SK-N-SH (cell line): ENCODE measurements around the gene GNG11. TPM values are rescaled to one million over a fixed set of nuclear protein-coding genes. Genes with fewer than 3 reads are reported as not detected.
A peak's percentile ranks its signal among the peaks of the same experiment; 100 is the strongest.
"Not testable (repeated sequence)": the region's sequence is repeated elsewhere in the genome, so short reads cannot be mapped to it uniquely, and the experiment has no call there.

Experiments used
- CTCF ChIA-PET: fragments of 300-600, 350-600 bp; formaldehyde crosslinking; extraction: SDS; loops from one replicate; lab custom pipeline; 2021; lab: Yijun Ruan, JAX
- POLR2A ChIA-PET: fragments of 350-600 bp; sonication (Branson Sonifier 250); formaldehyde crosslinking; extraction: SDS; loops from one replicate; lab custom pipeline; 2020; ENCODE audit warnings: antibody characterized with exemption, inconsistent platforms; lab: Yijun Ruan, JAX
- DNase-seq: peaks from one replicate; pipeline ENCODE4 v3.0.0; 2012
- H2AFZ ChIP-seq: fragments of 200-600 bp; sonication (generic); 2 replicates; pipeline ENCODE4 v1.8.1; 2016; ENCODE audit warnings: antibody characterized with exemption, mild to moderate bottlenecking, low read depth
- H3F3A ChIP-seq: fragments of 200-600 bp; sonication (generic); replicated peaks from 2 replicates; pipeline ENCODE3; 2016; ENCODE audit warnings: antibody characterized with exemption, mild to moderate bottlenecking; ENCODE audit not compliant: insufficient read depth
- H3K27ac ChIP-seq, 2 experiments: fragments of 200-500 bp in 1 of 2; fragments of 200-600 bp in 1 of 2; sonication (Bioruptor generic) in 1 of 2; sonication (generic), shearing (Covaris generic) in 1 of 2; 2 replicates each; pipeline versions ENCODE4 v1.5.1 to v1.6.1; 2014 to 2016; ENCODE audit warnings: low read depth in 2 of 2, inconsistent platforms in 1 of 2, low read length in 1 of 2, mild to moderate bottlenecking in 1 of 2, mixed read lengths in 1 of 2
- H3K27me3 ChIP-seq: fragments of 200-600 bp; sonication (generic), shearing (Covaris generic); 2 replicates; pipeline ENCODE4 v1.6.1; 2016; ENCODE audit warnings: mixed run types; ENCODE audit not compliant: insufficient read depth
- H3K36me3 ChIP-seq, 2 experiments: fragments of 200-500 bp in 1 of 2; fragments of 200-600 bp in 1 of 2; sonication (Bioruptor generic) in 1 of 2; sonication (generic) in 1 of 2; replicated peaks in 1 of 2; 2 replicates each; pipeline versions ENCODE3 to v1.5.1; 2014 to 2016; ENCODE audit warnings: low read length in 1 of 2, mild to moderate bottlenecking in 1 of 2; ENCODE audit not compliant: insufficient read depth in 2 of 2, control insufficient read depth in 1 of 2
- H3K4me1 ChIP-seq, 2 experiments: fragments of 200-500 bp in 1 of 2; fragments of 200-600 bp in 1 of 2; sonication (Bioruptor generic) in 1 of 2; sonication (generic), shearing (Covaris generic) in 1 of 2; 2 replicates each; pipeline versions ENCODE4 v1.5.1 to v1.6.1; 2014 to 2016; ENCODE audit warnings: low read depth in 1 of 2, low read length in 1 of 2, mixed run types in 1 of 2; ENCODE audit not compliant: insufficient read depth in 2 of 2, control insufficient read depth in 1 of 2
- H3K4me2 ChIP-seq: fragments of 200-600 bp; sonication (generic), shearing (Covaris generic); 2 replicates; pipeline ENCODE4 v1.6.1; 2017; ENCODE audit warnings: mixed run types
- H3K4me3 ChIP-seq, 2 experiments: fragments of 200-500 bp in 1 of 2; fragments of 200-600 bp in 1 of 2; sonication (Bioruptor generic) in 1 of 2; sonication (generic), shearing (Covaris generic) in 1 of 2; 2 replicates each; pipeline versions ENCODE4 v1.5.1 to v1.8.1; 2014 to 2016; ENCODE audit warnings: low read depth in 2 of 2, inconsistent platforms in 1 of 2, low read length in 1 of 2, mild to moderate bottlenecking in 1 of 2, mixed read lengths in 1 of 2, moderate library complexity in 1 of 2
- H3K79me2 ChIP-seq: fragments of 200-600 bp; sonication (generic); 2 replicates; pipeline ENCODE4 v1.8.1; 2017; ENCODE audit warnings: mild to moderate bottlenecking; ENCODE audit not compliant: insufficient read depth
- H3K9ac ChIP-seq: fragments of 200-600 bp; sonication (generic); 2 replicates; pipeline ENCODE4 v1.6.1; 2017; ENCODE audit warnings: mixed run types
- H3K9me2 ChIP-seq: fragments of 200-600 bp; sonication (generic); 2 replicates; pipeline ENCODE4 v1.6.1; 2017; ENCODE audit warnings: mixed run types
- H3K9me3 ChIP-seq: fragments of 200-600 bp; sonication (generic); 2 replicates; pipeline ENCODE4 v1.6.1; 2017; ENCODE audit warnings: mixed run types, mild to moderate bottlenecking, moderate library complexity
- H4K20me1 ChIP-seq: fragments of 200-600 bp; sonication (generic); 2 replicates; pipeline ENCODE4 v1.6.1; 2017; ENCODE audit warnings: mild to moderate bottlenecking, mixed run types; ENCODE audit not compliant: insufficient read depth
- ELF1 ChIP-seq: IDR thresholded peaks from 2 replicates; pipeline ENCODE4 v1.4.0; 2012
- FOSL2 ChIP-seq: IDR thresholded peaks from 2 replicates; pipeline ENCODE4 v1.4.0; 2012; ENCODE audit warnings: low read depth, mild to moderate bottlenecking, moderate library complexity, borderline replicate concordance
- GABPA ChIP-seq: IDR thresholded peaks from 2 replicates; pipeline ENCODE4 v1.4.0; 2012; ENCODE audit warnings: low read depth, mild to moderate bottlenecking
- GATA2 ChIP-seq: sonication (generic); formaldehyde crosslinking; IDR thresholded peaks from 2 replicates; pipeline ENCODE4 v1.5.0; 2020; ENCODE audit warnings: mild to moderate bottlenecking, missing genetic modification reagents
- JUND ChIP-seq: IDR thresholded peaks from 2 replicates; pipeline ENCODE4 v1.4.0; 2012
- MXI1 ChIP-seq: IDR thresholded peaks from 2 replicates; pipeline ENCODE4 v1.6.1; 2012; ENCODE audit warnings: mild to moderate bottlenecking, low read depth, low read length, improper control_type of control experiment
- NFIC ChIP-seq: IDR thresholded peaks from 2 replicates; pipeline ENCODE4 v1.4.0; 2012; ENCODE audit warnings: borderline replicate concordance
- NRF1 ChIP-seq: IDR thresholded peaks from 2 replicates; pipeline ENCODE4 v1.6.1; 2012; ENCODE audit warnings: low read depth, mild to moderate bottlenecking, low read length
- RCOR1 ChIP-seq: fragments of 150-350 bp; IDR thresholded peaks from 2 replicates; pipeline ENCODE4 v1.6.1; 2017; ENCODE audit warnings: antibody characterized with exemption, low read length
- SIN3A ChIP-seq: IDR thresholded peaks from 2 replicates; pipeline ENCODE4 v1.6.1; 2012; ENCODE audit warnings: low read depth, mild to moderate bottlenecking, low read length, moderate library complexity, borderline replicate concordance
- SMC3 ChIP-seq: IDR thresholded peaks from 2 replicates; pipeline ENCODE4 v1.6.1; 2012; ENCODE audit warnings: low read depth, low read length, improper control_type of control experiment
- TCF12 ChIP-seq: IDR thresholded peaks from 2 replicates; pipeline ENCODE4 v1.4.0; 2012
- TEAD4 ChIP-seq: IDR thresholded peaks from 2 replicates; pipeline ENCODE4 v1.4.0; 2012; ENCODE audit warnings: mild to moderate bottlenecking, borderline replicate concordance; ENCODE audit not compliant: insufficient read depth
- YY1 ChIP-seq: IDR thresholded peaks from 2 replicates; pipeline ENCODE4 v1.4.0; 2012; ENCODE audit warnings: low read depth, mild to moderate bottlenecking
- WGBS: methylation state at CpG from one replicate; pipeline ENCODE4 v1.1.6; 2017; ENCODE audit warnings: low lambda C conversion rate; 5-methylcytosine and 5-hydroxymethylcytosine counted together
- polyA plus RNA-seq, 3 experiments: library from polyadenylated mRNA; depleted of rRNA; stranded (reverse); fragments of >200 nt; gene quantifications; 2 replicates each; pipeline ENCODE4 v1.2.3, GENCODE V29; 2012
- TF ChIP-seq, protein P1 (sequence below): IDR thresholded peaks from 2 replicates; pipeline ENCODE4 v1.6.1; 2012; ENCODE audit warnings: mild to moderate bottlenecking, low read depth, low read length, moderate library complexity
- TF ChIP-seq, protein P2 (sequence below): fragments of 150-350 bp; IDR thresholded peaks from 2 replicates; pipeline ENCODE4 v1.6.1; 2016; ENCODE audit warnings: mild to moderate bottlenecking, low read depth, low read length
- TF ChIP-seq, protein P3 (sequence below): IDR thresholded peaks from 2 replicates; pipeline ENCODE4 v1.4.0; 2012; ENCODE audit warnings: low read depth, borderline replicate concordance

GNG11 gene
- polyA plus RNA-seq, 1 of the 3 experiments (the other 2 are of a cell fraction), result 11.5 TPM

DNA sequence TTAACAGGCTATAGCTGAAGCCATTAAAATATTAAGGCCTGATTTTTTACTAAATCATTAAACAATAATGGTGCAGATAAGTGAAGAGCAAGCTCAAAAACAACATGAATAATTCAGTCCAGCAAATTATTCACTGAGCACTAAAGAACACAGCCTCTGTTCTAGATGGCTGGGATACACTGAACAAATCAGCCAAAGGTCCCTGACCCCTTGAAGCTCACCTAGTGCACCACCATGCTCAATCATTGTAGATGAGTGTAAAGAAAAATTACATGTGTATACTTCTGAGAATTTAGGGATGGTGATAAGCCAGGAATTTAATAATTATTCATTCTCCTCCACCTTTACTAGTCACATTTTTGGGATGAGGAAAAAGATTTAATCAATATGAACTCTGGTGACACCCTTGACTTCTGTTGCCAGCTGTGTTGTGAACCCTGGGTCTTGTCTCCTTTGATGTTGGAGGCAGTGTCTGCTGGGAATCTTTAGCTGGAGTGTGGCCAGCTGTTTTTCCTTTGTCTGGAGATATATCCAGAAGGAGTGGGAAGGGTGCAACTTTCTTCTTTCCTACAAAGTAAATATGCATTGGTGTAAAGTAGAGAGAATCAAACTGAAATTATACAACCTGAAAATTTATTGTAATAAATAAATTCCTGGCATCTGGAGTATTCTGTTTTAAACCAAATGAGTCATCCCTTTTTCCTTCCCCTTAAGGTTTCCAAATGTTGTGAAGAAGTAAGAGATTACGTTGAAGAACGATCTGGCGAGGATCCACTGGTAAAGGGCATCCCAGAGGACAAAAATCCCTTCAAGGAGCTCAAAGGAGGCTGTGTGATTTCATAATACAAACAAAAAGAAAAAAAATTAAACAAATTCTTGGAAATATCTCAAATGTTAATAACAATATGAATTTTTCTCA lies 11.2 kb upstream of the GNG11 start (continued):
- TF ChIP-seq, protein P1, sequence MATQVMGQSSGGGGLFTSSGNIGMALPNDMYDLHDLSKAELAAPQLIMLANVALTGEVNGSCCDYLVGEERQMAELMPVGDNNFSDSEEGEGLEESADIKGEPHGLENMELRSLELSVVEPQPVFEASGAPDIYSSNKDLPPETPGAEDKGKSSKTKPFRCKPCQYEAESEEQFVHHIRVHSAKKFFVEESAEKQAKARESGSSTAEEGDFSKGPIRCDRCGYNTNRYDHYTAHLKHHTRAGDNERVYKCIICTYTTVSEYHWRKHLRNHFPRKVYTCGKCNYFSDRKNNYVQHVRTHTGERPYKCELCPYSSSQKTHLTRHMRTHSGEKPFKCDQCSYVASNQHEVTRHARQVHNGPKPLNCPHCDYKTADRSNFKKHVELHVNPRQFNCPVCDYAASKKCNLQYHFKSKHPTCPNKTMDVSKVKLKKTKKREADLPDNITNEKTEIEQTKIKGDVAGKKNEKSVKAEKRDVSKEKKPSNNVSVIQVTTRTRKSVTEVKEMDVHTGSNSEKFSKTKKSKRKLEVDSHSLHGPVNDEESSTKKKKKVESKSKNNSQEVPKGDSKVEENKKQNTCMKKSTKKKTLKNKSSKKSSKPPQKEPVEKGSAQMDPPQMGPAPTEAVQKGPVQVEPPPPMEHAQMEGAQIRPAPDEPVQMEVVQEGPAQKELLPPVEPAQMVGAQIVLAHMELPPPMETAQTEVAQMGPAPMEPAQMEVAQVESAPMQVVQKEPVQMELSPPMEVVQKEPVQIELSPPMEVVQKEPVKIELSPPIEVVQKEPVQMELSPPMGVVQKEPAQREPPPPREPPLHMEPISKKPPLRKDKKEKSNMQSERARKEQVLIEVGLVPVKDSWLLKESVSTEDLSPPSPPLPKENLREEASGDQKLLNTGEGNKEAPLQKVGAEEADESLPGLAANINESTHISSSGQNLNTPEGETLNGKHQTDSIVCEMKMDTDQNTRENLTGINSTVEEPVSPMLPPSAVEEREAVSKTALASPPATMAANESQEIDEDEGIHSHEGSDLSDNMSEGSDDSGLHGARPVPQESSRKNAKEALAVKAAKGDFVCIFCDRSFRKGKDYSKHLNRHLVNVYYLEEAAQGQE, result no peak
- TF ChIP-seq, protein P2, sequence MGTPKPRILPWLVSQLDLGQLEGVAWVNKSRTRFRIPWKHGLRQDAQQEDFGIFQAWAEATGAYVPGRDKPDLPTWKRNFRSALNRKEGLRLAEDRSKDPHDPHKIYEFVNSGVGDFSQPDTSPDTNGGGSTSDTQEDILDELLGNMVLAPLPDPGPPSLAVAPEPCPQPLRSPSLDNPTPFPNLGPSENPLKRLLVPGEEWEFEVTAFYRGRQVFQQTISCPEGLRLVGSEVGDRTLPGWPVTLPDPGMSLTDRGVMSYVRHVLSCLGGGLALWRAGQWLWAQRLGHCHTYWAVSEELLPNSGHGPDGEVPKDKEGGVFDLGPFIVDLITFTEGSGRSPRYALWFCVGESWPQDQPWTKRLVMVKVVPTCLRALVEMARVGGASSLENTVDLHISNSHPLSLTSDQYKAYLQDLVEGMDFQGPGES, result no peak
- TF ChIP-seq YY1 (no peak), GABPA (no peak), SIN3A (no peak), RCOR1 (no peak), JUND (peak; percentile 54), FOSL2 (peak; percentile 64; the same call in 1 of the 2 replicates), SMC3 (no peak), TCF12 (peak; percentile 63), ELF1 (no peak), MXI1 (no peak), TEAD4 (peak; percentile 32; the same call in 1 of the 2 replicates), NFIC (peak; percentile 71), GATA2 (no peak), NRF1 (no peak)
- TF ChIP-seq, protein P3, sequence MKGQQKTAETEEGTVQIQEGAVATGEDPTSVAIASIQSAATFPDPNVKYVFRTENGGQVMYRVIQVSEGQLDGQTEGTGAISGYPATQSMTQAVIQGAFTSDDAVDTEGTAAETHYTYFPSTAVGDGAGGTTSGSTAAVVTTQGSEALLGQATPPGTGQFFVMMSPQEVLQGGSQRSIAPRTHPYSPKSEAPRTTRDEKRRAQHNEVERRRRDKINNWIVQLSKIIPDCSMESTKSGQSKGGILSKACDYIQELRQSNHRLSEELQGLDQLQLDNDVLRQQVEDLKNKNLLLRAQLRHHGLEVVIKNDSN, result no peak

DNA sequence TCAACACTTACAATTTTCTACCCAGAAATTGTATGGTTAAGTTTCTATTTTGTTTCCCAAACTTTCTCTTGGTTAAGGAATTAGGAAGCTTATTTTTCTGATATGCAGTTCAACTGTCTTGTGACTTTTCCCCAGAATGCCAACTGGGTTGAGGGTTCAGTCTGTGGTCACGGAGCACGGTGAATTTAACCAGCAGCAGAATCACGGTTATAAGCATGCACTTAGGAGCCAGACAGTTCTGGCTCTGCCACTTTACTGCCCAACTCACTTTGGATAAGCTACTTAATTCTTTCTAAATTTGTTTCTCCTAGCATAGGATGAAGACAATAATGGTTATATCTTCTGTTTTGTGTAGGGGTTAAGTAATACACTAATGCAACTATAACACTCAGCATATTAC lies 10.3 kb upstream of the GNG11 start:
- DNase-seq, POLR2A ChIA-PET, H3K27ac ChIP-seq, H3K4me2 ChIP-seq, H3K79me2 ChIP-seq, H3K4me3 ChIP-seq, H3K27me3 ChIP-seq, H3K4me1 ChIP-seq, H4K20me1 ChIP-seq, H3K9me3 ChIP-seq, H3K36me3 ChIP-seq, H2AFZ ChIP-seq, H3K9ac ChIP-seq, H3K9me2 ChIP-seq: not testable (repeated sequence)
- WGBS, result 100% methylated on average over 3 of the region's 3 CpGs
- CTCF ChIA-PET, result interaction anchor here (0.6 to 2.0 kb wide), 4 partner anchors 8 to 643 kb away, joined by 3 to 11 read pairs (median 4); partner anchors contain the start of gene GNG11
- peaks cover 18% of the 10 kb centered on the region for H3F3A ChIP-seq

DNA sequence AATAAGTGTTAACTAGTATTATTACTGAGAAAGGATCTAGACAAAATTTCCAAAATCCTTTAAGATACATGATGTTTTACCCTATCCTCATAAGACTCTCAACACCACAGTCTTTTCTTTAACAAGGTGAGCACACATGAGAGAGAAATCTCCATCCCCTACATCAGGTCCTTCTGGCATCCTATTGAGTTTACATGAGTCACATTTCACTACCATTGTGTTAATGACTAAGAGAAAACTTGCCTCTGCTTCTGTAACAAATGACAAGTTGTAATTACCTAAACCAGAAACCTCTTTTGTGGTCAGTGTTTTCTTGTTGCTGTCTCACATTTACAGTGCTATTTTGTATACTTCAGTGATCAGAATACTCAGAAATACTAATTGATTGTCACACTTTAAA lies 9.9 kb upstream of the GNG11 start:
- DNase-seq, H3K36me3 ChIP-seq, H3K9me3 ChIP-seq, H3K27me3 ChIP-seq, POLR2A ChIA-PET, H4K20me1 ChIP-seq, H3K4me1 ChIP-seq, H3K9me2 ChIP-seq, H3K79me2 ChIP-seq, H3K4me3 ChIP-seq, H2AFZ ChIP-seq, H3K4me2 ChIP-seq, H3K27ac ChIP-seq, H3K9ac ChIP-seq: not testable (repeated sequence)
- CTCF ChIA-PET, result interaction anchor here (0.6 to 2.0 kb wide), 2 partner anchors 10 to 643 kb away, joined by 4 to 11 read pairs; partner anchors contain the start of gene GNG11
- peaks cover 18% of the 10 kb centered on the region for H3F3A ChIP-seq
